HG02840 (cell line): Measurements from ENCODE around the gene NHERF1.

Experiments used
- ATAC-seq: cut with Tn5 transposase; IDR thresholded peaks from one replicate; pipeline ENCODE4 v1.9.1; 2021; ENCODE audit warnings: mild to moderate bottlenecking, moderate library complexity, moderate number of reproducible peaks; ENCODE audit not compliant: unreplicated experiment, low FRiP score

NHERF1 gene

DNA sequence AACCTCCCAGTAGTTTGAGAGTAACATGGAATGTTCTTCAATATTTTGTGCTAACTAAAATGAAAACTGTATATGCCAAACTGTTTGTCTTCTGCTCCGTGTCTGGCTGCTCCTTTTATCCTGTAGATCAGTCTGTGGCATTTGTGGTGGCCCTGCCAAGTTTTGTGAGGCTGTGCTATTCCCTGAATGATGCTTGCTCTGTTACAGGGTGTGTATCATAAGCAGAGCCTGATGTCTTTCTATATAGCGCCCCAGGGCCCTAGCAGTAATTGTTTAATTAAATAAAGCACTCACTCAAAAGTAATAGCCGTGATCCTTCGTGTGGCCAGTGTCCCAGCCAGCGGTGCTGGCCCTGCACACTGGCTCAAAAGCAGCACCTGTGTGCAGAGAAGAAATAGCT lies 55.5 kb downstream of the NHERF1 start:
- no peak for ATAC-seq

GRCh38 chr17:74804683-74805082 lies 56.3 kb downstream of the NHERF1 start:
- no peak for ATAC-seq

DNA sequence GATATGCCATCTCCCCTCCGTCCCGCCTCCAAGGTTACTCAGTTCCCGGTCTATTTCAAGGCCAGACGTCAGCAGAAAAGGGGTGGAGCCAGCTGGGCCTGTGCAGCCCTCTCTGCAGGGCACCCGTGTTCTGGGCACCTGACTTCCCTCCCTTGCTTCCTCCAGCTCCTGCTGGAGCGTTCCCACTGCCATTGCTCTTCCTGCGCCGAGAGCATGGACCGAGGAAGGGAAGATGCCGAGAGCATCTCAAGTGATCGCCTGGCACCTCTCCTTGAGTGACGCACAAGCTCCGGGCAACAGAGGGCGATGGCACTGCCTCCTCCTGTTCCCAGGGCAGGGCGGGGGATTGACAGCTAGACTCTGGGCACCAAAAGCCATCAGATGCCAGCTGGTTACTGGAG lies 57.2 kb downstream of the NHERF1 start:
- ATAC-seq, result no peak

GRCh38 chr17:74806334-74806733 lies 57.9 kb downstream of the NHERF1 start:
- no peak for ATAC-seq

DNA sequence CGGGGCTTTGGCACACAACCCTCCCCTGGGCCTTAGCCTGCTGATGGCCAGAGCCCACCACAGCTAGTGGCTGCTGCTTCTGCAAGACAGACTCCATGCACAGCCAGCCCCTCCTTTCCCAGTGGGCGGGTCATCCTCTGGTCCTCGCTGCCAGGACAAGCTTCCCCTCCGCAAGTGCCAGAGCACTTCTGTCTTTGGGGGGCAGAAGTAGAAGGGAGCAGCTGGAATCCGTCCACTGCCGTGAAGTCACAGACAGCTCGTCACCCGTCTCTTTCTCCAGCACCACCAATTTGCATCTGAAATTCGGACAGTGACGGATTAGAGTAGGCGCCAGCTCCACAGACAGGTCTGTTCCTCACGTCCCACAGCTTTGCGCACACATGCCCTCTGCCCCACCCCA lies 59.0 kb downstream of the NHERF1 start:
- ATAC-seq, result no peak

DNA sequence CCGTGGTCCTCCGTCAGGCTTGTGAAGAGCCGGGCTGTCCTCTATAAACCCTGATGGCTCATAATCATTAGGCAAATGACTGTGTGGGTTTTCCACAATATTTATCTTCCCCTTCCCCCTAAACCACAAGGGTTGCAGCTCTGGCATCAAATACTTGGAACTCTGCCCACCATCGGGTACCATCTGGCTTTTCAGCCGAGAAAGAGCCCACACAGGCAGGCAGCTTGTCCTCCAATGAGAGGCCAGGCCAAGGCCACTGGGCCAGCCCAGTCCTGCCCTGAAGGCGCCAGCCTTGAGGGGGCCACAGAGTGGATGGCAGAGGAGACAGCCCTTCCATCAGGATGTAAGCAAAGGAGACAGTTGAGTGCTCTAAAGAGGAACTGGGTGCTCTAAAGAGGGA lies 59.5 kb downstream of the NHERF1 start:
- no peak for ATAC-seq

- ATAC-seq, result no peak
These were observed 60.4 kb downstream of the NHERF1 start for GRCh38 chr17:74808714-74809430.

GRCh38 chr17:74810699-74811485 lies 62.5 kb downstream of the NHERF1 start:
- no peak for ATAC-seq

GRCh38 chr17:74812109-74813009 lies 63.9 kb downstream of the NHERF1 start:
- no peak for ATAC-seq

DNA sequence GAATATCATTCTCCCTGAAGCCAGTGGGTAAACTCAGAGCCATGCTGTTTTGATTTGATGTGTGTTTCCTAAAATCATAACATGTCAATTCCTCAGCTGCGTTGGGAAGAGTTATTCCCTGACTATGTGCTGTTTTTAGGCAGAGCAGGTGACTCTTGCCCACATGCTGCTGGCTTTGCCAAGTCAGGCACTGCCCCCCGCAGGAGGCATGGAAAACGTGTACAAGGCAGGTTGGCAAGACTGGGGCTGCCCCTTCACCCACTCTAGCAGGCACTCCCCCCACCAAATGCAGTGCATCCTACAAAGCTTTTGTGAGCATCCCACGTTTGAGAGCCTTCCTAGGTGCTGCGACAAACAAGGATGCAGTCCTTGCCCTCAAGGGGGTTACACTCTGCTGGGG lies 66.0 kb downstream of the NHERF1 start:
- ATAC-seq, result no peak

GRCh38 chr17:74815067-74815466 lies 66.6 kb downstream of the NHERF1 start:
- no peak for ATAC-seq

- ATAC-seq, result no peak
These were observed 67.3 kb downstream of the NHERF1 start for GRCh38 chr17:74815550-74816370.

DNA sequence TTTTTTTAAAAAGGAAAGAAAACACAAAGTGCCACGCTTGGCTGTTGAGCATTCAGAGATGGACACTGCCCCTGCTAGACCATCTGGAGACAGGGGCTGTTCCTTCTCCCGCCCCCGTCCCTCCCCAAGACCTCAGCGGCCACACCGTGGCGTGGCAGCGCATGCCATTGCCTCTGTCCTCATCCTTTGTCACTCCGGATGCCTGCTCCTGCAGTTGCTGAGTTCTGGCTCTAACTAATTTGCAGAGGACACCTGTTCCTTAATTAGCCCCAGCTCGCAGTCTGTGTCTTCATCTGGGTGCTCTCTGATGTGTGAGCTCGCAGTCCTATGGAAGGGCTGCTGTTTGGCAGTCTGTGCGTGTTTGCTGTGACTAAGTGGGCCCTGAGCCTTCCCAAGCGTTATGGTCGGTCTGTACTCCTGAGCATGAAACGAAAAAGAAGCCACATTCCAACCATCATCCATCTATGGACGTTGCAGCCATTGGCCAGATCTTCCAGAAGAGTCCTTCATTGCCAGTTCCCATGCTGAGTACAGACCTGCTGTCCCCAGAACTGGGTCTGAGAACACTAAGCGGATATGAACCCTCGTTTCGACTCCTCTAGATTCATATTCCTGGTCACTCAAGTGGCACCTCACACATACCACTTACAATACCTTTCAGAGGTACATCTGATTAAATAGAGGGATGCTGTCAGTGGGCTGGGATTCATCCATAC lies 68.6 kb downstream of the NHERF1 start:
- ATAC-seq, result no peak

GRCh38 chr17:74818291-74818938 lies 70.0 kb downstream of the NHERF1 start:
- no peak for ATAC-seq
